Measurements from ENCODE around the gene C1QTNF3.
"Not testable (repeated sequence)": the region's sequence is repeated elsewhere in the genome, so short reads cannot be mapped to it uniquely, and the experiment has no call there.

- not testable (repeated sequence) for TF ChIP-seq CTCF (conservative IDR thresholded peaks at IDR 0.05; ENCODE audit: low read length); EZH2phosphoT487 (IDR thresholded peaks at IDR 0.05; ENCODE audit: borderline replicate concordance, low read depth, low read length)
Observed at GRCh38 chr5:34089802-34090201, 46.8 kb upstream of the C1QTNF3 start.

Data from OCI-LY7 (cell line).